GM10248 (cell line): Measurements from ENCODE around the gene PDE6H.

ENCODE experiments used
- CTCF ChIA-PET: fragments of 300-600 bp; sonication (Branson Sonifier 250); formaldehyde crosslinking; extraction: SDS; loops from one replicate; lab custom pipeline; 2021; ENCODE audit warnings: antibody characterized with exemption; lab: Yijun Ruan, JAX
- POLR2A ChIA-PET: fragments of 350-650 bp; sonication (Branson Sonifier 250); formaldehyde crosslinking; extraction: SDS; loops from one replicate; lab custom pipeline; 2020; ENCODE audit warnings: antibody characterized with exemption; lab: Yijun Ruan, JAX
- DNase-seq: peaks from one replicate; pipeline ENCODE4 v3.0.0; 2012; ENCODE audit errors: extremely low spot score
- TF ChIP-seq, protein P1 (sequence below): IDR thresholded peaks from 2 replicates; pipeline ENCODE4 v1.5.1; 2012; ENCODE audit warnings: mild to moderate bottlenecking, low read depth; ENCODE audit errors: extremely low read depth, missing control alignments, control extremely low read depth

Gene PDE6H

DNA sequence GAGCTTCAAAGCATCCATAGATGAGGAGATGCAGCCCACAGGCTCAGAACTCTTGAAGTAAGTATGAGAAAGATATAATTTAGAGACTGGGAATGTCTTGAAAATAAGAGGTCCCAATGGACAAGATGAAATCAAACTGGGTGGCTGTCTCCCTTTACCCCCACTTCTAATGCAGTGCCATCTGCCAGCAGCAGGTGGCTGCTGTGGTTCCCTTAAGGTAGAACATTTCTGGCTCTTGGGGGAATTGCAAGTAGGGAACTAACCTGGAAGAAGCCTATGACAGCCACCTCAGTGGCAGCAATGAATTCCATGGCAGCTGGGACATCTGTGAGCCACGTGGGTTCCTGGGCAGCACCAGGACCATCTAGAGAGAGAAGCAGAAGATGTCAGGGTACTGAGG lies 35.2 kb upstream of the PDE6H start:
- ChIA-PET POLR2A (no interaction called here), CTCF (interaction anchor here (1.2 to 2.0 kb wide), 8 partner anchors 10 to 92 kb away, joined by 3 to 7 read pairs (median 4); no protein-coding TSS in a partner anchor)
- peak; percentile 22 for DNase-seq
- TF ChIP-seq, protein P1, sequence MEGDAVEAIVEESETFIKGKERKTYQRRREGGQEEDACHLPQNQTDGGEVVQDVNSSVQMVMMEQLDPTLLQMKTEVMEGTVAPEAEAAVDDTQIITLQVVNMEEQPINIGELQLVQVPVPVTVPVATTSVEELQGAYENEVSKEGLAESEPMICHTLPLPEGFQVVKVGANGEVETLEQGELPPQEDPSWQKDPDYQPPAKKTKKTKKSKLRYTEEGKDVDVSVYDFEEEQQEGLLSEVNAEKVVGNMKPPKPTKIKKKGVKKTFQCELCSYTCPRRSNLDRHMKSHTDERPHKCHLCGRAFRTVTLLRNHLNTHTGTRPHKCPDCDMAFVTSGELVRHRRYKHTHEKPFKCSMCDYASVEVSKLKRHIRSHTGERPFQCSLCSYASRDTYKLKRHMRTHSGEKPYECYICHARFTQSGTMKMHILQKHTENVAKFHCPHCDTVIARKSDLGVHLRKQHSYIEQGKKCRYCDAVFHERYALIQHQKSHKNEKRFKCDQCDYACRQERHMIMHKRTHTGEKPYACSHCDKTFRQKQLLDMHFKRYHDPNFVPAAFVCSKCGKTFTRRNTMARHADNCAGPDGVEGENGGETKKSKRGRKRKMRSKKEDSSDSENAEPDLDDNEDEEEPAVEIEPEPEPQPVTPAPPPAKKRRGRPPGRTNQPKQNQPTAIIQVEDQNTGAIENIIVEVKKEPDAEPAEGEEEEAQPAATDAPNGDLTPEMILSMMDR = peak; percentile 30

DNA sequence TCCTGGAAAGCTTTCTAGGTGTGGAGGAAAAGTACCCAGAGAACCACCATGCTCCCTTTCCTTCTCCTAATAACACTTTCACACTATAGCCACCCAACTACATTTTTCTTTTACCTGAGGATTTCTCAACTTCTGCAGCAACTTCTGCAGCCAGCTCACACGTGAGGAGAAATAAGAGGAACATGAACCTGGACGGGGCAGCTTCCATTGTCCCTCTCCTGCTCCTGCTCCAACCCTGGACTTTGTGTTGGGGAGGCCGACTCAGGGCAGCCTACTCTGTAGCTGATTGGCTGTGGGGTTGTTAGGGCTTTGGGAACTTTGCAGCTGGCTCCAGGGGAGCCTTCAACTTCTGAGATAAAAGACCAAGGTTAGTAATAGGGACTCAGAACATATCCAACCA lies 34.5 kb upstream of the PDE6H start, which contains the start of gene ERP27:
Gene ERP27 (minus strand): TSS at position 237 of the 400 bp plus-strand sequence. CDS start 29 bp downstream, at position 208.
- DNase-seq = no peak
- ChIA-PET CTCF (interaction anchor here (1.3 to 2.0 kb wide), 5 partner anchors 11 to 89 kb away, joined by 3 to 7 read pairs (median 7); no protein-coding TSS in a partner anchor), POLR2A (no interaction called here)
- TF ChIP-seq, protein P1 = no peak

DNA sequence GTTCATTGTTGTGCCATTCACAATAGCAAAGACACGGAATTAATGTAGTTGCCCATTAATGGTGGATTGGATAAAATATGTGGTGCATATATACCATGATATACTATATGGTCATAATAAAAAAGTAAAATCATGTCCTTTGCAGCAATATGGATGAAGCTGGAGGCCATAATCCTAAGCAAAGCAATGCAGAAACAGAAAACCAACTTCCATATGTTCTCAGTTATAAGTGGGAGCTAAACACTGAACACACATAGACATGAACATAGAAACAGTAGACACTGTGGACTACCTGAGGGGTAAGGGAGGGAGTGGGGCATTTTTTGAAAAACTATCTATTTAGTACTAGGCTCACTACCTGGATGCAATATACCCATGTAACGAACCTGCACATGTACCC lies 31.5 kb upstream of the PDE6H start:
- TF ChIP-seq, protein P1 = no peak
- POLR2A ChIA-PET = no interaction called here
- DNase-seq = no peak
- CTCF ChIA-PET = no interaction called here

DNA sequence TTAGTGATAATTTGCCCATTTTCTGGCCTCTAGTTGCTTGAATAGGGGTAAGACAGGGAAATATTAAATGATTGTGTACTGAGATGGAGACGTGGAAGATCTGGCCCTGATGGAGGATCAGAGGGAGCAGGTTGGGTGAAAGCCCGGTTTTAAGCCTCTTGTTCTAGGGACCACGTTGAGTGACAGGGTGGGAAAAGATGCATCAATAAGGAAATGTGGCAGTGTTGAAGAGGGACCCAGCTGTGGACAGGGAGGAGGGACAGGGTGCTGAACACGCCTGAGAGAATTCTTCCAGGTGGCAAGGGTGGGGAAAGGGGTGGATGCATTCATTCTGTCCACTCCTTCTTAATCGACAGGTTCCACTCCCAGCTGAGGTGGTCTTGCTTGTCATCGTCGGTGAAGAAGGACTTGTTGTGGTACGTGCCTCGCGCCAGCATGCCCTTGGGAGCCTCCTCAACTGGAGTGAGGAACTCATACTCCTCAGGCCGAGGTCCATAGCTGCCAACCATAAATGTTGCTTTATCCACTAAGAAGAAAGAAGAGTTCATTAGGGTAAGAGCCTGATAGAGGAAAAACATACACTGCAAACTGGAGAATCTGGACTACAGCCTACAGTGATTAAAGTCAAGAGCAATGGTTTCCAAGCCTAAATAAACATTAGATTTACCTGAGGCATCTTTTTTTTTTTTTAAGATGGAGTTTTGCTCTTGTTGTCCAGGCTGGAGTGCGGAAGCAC lies 30.5 kb upstream of the PDE6H start:
- TF ChIP-seq, protein P1 = no peak
- ChIA-PET CTCF (no interaction called here), POLR2A (no interaction called here)
- DNase-seq = no peak

DNA sequence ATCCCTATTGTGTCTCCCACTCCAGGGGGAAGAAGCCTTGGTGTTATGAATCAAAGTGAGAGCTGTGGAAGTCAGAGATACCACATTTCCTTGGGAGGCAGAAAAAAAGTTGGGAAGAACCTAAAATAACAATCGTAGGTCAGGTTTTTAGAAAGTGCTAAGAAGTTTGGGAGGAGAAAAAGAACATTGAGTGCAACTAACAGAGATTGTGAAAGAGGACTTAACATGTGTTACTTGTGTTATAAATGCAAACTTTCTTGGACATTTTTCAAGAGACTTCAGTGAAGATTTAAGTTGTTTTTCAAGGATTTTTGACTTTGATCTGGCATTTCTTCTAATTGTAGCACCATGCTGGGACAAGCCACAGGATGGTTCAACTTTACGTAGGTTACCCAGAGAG lies 26.7 kb upstream of the PDE6H start:
- DNase-seq = no peak
- TF ChIP-seq, protein P1 = no peak
- POLR2A ChIA-PET = no interaction called here
- CTCF ChIA-PET = no interaction called here

DNA sequence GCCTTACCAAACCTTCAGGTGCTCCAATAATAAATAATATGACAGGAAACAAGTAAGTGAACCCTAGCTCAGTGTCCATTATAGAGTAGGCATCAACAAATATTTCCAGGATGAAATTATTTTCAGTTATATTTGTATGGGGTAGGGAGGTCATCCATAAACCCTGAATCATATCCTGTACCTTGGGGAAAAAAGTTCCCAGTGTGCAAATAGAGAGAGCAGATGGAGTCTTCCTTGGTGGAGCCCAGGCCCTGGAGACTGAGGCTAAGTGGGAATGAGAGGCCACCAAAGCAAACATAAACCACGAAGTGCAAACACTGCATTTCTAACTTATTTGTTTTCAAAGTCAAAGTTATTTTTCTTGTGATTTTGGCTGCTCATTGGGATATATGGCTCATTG lies 26.0 kb upstream of the PDE6H start:
- TF ChIP-seq, protein P1 = no peak
- no peak for DNase-seq
- CTCF ChIA-PET = no interaction called here
- POLR2A ChIA-PET = no interaction called here
